Karpas-422 (cell line): ENCODE results near the gene BRINP1. TPM values are rescaled to one million over a fixed set of nuclear protein-coding genes. Genes with fewer than 3 reads are reported as not detected.
"Not testable (repeated sequence)": the region's sequence is repeated elsewhere in the genome, so short reads cannot be mapped to it uniquely, and the experiment has no call there.

Experiments used
- DNase-seq: peaks from one replicate; pipeline ENCODE4 v3.0.0-alpha.2; 2015
- H2AFZ ChIP-seq: fragments of 200-600 bp; sonication (generic); 2 replicates; pipeline ENCODE4 v1.6.1; 2014; ENCODE audit warnings: antibody characterized with exemption, low read length, mixed read lengths
- H3K27ac ChIP-seq: fragments of 200-600 bp; sonication (generic); 2 replicates; pipeline ENCODE4 v1.5.1; 2014; ENCODE audit warnings: mild to moderate bottlenecking, low read length, moderate library complexity
- H3K27me3 ChIP-seq: fragments of 200-600 bp; sonication (generic); 2 replicates; pipeline ENCODE4 v1.6.1; 2014; ENCODE audit warnings: low read length, mixed read lengths
- H3K36me3 ChIP-seq: fragments of 200-600 bp; sonication (generic); 2 replicates; pipeline ENCODE4 v1.6.1; 2014; ENCODE audit warnings: low read length, mixed read lengths; ENCODE audit not compliant: insufficient read depth
- H3K4me1 ChIP-seq: fragments of 200-600 bp; sonication (generic); 2 replicates; pipeline ENCODE4 v1.6.1; 2014; ENCODE audit warnings: mild to moderate bottlenecking, low read length, mixed read lengths
- H3K4me2 ChIP-seq: fragments of 200-600 bp; sonication (generic); 2 replicates; pipeline ENCODE4 v1.6.1; 2014; ENCODE audit warnings: low read length, low read depth, mild to moderate bottlenecking; ENCODE audit not compliant: poor library complexity, severe bottlenecking
- H3K4me3 ChIP-seq: fragments of 200-600 bp; sonication (generic); 2 replicates; pipeline ENCODE4 v1.5.1; 2014; ENCODE audit warnings: mild to moderate bottlenecking, antibody characterized with exemption, low read length, mixed read lengths
- H3K79me2 ChIP-seq: fragments of 200-600 bp; sonication (generic); 2 replicates; pipeline ENCODE4 v1.6.1; 2014; ENCODE audit warnings: mild to moderate bottlenecking, low read length, mixed read lengths
- H3K9ac ChIP-seq: fragments of 200-600 bp; sonication (generic); 2 replicates; pipeline ENCODE4 v1.6.0; 2014; ENCODE audit warnings: low read length
- H3K9me2 ChIP-seq: fragments of 200-600 bp; sonication (generic), shearing (Covaris generic); replicated peaks from 2 replicates; pipeline ENCODE4 v1.6.0; 2014; ENCODE audit warnings: mild to moderate bottlenecking, low read length, moderate library complexity; ENCODE audit not compliant: insufficient read depth
- H3K9me3 ChIP-seq: fragments of 300-700, 200-600 bp; sonication (generic); 2 replicates; pipeline ENCODE4 v1.6.1; 2014; ENCODE audit warnings: low read length, mixed read lengths
- H4K20me1 ChIP-seq: fragments of 200-600 bp; sonication (generic); 2 replicates; pipeline ENCODE4 v1.6.1; 2014; ENCODE audit warnings: mild to moderate bottlenecking, antibody characterized with exemption, low read length, low read depth; ENCODE audit not compliant: insufficient read depth
- total RNA-seq: library from RNA; depleted of rRNA; stranded (reverse); fragments of >200 nt; shearing (Covaris generic); gene quantifications from 2 replicates; pipeline ENCODE4 v1.2.3, GENCODE V29; 2014; ENCODE audit warnings: low replicate concordance

Gene BRINP1
- total RNA-seq, 1 experiment from 2014 or later: not detected

DNA sequence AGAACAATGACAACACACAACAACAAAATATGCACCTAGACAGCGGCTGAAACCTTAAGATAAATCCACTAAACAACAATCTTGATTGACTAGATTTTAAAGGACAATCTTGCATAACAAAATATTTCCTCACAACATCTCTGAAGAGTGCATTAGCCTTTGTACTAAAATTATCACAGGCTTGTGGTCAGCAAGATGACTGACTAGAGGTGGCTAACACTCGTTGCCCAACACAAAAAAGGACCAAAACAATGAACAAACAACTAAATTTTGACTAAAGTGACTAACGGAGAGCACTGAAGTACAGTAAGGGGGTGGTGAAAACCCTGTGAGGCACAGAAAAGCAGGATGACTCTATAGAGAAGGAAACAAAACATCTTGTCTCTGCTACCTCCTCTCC lies 183.9 kb downstream of the BRINP1 start:
- Histone ChIP-seq H2AFZ (no peak overlapping the region), H3K9ac (no peak overlapping the region), H4K20me1 (no peaks in the 10 kb centered on the region), H3K9me2 (no peaks in the 10 kb centered on the region), H3K79me2 (no peaks in the 10 kb centered on the region), H3K4me1 (no peaks in the 10 kb centered on the region), H3K27ac (no peak overlapping the region), H3K9me3 (peaks cover 8% of the 10 kb centered on the region), H3K4me2 (no peak overlapping the region), H3K4me3 (no peak overlapping the region), H3K27me3 (no peaks in the 10 kb centered on the region), H3K36me3 (no peaks in the 10 kb centered on the region)
- no peak for DNase-seq

DNA sequence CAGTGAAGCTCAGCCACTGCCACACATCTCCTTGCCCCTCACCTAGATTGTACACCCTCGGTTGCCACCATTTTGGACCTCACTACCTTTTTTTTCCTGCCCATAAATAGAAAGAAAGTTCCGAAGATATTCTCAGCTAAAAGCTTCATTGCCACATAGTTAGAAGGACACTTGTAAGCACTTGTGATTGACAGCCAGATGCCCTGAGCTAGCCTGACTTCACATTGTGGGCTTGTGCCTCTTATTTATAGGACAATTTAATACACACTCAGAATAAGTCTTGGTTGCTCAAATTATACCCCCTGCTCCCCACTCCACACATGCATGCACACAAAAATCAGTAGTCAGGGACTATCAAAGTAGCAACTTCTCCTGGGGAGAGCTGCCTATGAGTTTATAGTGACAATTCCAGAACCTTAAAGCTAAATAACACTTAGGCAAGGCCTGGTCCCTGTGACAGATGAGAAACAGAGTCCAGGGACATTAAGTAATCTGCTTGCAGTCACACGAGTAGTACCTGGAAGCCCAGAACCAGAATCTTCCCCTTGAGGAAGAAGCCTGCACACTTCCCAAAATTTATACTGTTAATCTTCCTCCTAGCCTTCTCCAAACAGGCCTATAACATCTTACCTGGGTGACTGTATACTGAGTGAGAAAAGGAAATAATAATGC lies 184.8 kb downstream of the BRINP1 start:
- H3K9me3 ChIP-seq: peaks cover 8% of the 10 kb centered on the region
- H3K9me2 ChIP-seq: no peaks in the 10 kb centered on the region
- DNase-seq: no peak
- no peaks in the 10 kb centered on the region for H4K20me1 ChIP-seq
- no peaks in the 10 kb centered on the region for H3K4me1 ChIP-seq
- no peak overlapping the region for H3K27ac ChIP-seq
- no peaks in the 10 kb centered on the region for H3K36me3 ChIP-seq
- no peaks in the 10 kb centered on the region for H3K27me3 ChIP-seq
- no peak overlapping the region for H3K4me3 ChIP-seq
- no peak overlapping the region for H3K4me2 ChIP-seq
- no peak overlapping the region for H2AFZ ChIP-seq
- H3K79me2 ChIP-seq: no peaks in the 10 kb centered on the region
- H3K9ac ChIP-seq: no peak overlapping the region

DNA sequence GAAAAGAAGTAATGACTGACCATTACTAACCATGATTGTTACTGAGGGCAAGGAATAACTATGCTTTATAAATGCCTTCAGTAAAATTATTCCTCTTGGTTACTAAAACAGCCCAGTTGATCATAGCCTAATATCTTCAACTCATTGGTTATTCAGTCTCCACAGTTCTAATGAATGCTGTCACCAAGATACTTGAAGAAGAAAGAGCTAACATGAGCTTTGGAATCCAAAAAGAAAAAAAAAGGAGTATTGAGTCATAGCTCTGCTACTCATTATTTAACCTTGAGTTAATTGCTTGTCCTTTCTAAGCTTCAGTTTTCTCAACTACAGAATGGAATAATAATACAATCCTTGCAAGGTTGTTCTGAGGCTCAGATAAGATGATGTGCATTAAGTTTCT lies 187.7 kb downstream of the BRINP1 start:
- Histone ChIP-seq H3K36me3 (no peaks in the 10 kb centered on the region), H2AFZ (no peak overlapping the region), H3K9me2 (no peaks in the 10 kb centered on the region), H3K4me3 (no peak overlapping the region), H3K4me1 (no peaks in the 10 kb centered on the region), H3K27ac (no peak overlapping the region), H3K9me3 (peaks cover 5% of the 10 kb centered on the region; the same call in 1 of the 2 replicates), H3K27me3 (no peaks in the 10 kb centered on the region), H3K79me2 (no peaks in the 10 kb centered on the region), H3K9ac (no peak overlapping the region), H3K4me2 (no peak overlapping the region), H4K20me1 (no peaks in the 10 kb centered on the region)
- no peak for DNase-seq

- H3K27me3 ChIP-seq: no peaks in the 10 kb centered on the region
Observed at GRCh38 chr9:119180897-119181296, 188.3 kb downstream of the BRINP1 start.

GRCh38 chr9:119179701-119180100 lies 189.5 kb downstream of the BRINP1 start:
- H3K9me3 ChIP-seq: no peaks in the 10 kb centered on the region
- no peak overlapping the region for H2AFZ ChIP-seq
- H4K20me1 ChIP-seq: no peaks in the 10 kb centered on the region
- no peak overlapping the region for H3K27ac ChIP-seq
- no peak overlapping the region for H3K9ac ChIP-seq
- no peak for DNase-seq
- no peaks in the 10 kb centered on the region for H3K27me3 ChIP-seq
- no peaks in the 10 kb centered on the region for H3K9me2 ChIP-seq
- H3K4me1 ChIP-seq: no peaks in the 10 kb centered on the region
- no peaks in the 10 kb centered on the region for H3K36me3 ChIP-seq
- H3K79me2 ChIP-seq: no peaks in the 10 kb centered on the region
- H3K4me3 ChIP-seq: no peak overlapping the region
- no peak overlapping the region for H3K4me2 ChIP-seq

More at GRCh38 chr9:119180897-119181296, 188.3 kb downstream of the BRINP1 start:
- Histone ChIP-seq H3K9me3 (0 out of 2 replicates have a peak, but pooled peaks cover 5% of the 10 kb centered on the region), H3K9me2 (no peaks in the 10 kb centered on the region), H3K36me3 (no peaks in the 10 kb centered on the region), H2AFZ (no peak overlapping the region), H3K4me2 (no peak overlapping the region), H3K4me1 (no peaks in the 10 kb centered on the region), H4K20me1 (no peaks in the 10 kb centered on the region), H3K27ac (no peak overlapping the region), H3K4me3 (no peak overlapping the region), H3K9ac (no peak overlapping the region), H3K79me2 (no peaks in the 10 kb centered on the region)
- DNase-seq: no peak

- Histone ChIP-seq H3K9me3 (no peaks in the 10 kb centered on the region), H3K36me3 (no peaks in the 10 kb centered on the region), H3K79me2 (no peaks in the 10 kb centered on the region), H3K27ac (no peak overlapping the region), H3K4me2 (no peak overlapping the region), H3K9me2 (no peaks in the 10 kb centered on the region), H4K20me1 (no peaks in the 10 kb centered on the region), H2AFZ (no peak overlapping the region), H3K27me3 (no peaks in the 10 kb centered on the region), H3K9ac (no peak overlapping the region), H3K4me1 (no peaks in the 10 kb centered on the region), H3K4me3 (no peak overlapping the region)
- no peak for DNase-seq
Observed at GRCh38 chr9:119177196-119177595, 192.0 kb downstream of the BRINP1 start.

DNA sequence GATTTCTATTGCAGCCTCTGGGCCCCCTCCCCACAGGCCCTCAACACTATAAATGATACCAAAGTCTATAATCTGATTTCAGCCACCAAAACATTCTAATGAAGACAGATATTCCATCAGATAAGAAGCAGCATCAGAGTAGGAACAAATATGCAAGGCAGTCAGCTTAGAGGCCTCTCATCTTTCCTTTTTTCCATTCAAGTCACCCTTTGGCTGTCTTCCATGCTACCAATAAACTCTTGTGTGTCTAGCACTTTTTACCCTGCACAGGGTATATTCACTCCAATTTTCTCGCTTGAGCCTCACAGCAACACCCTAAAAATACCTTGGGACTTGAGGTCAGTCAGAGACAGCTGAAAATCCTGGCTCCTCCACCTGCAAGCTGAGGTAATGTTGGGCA lies 193.7 kb downstream of the BRINP1 start:
- no peaks in the 10 kb centered on the region for H3K9me3 ChIP-seq
- H3K9ac ChIP-seq: no peak overlapping the region
- H4K20me1 ChIP-seq: no peaks in the 10 kb centered on the region
- no peaks in the 10 kb centered on the region for H3K9me2 ChIP-seq
- H3K27ac ChIP-seq: no peak overlapping the region
- no peak overlapping the region for H2AFZ ChIP-seq
- DNase-seq: no peak
- H3K4me1 ChIP-seq: no peaks in the 10 kb centered on the region
- H3K27me3 ChIP-seq: no peaks in the 10 kb centered on the region
- H3K36me3 ChIP-seq: no peaks in the 10 kb centered on the region
- H3K79me2 ChIP-seq: no peaks in the 10 kb centered on the region
- no peak overlapping the region for H3K4me3 ChIP-seq
- H3K4me2 ChIP-seq: no peak overlapping the region

- H3K9ac ChIP-seq, H3K4me2 ChIP-seq, H4K20me1 ChIP-seq, H3K4me3 ChIP-seq, H3K9me2 ChIP-seq, H3K79me2 ChIP-seq, H2AFZ ChIP-seq, H3K36me3 ChIP-seq, H3K9me3 ChIP-seq, DNase-seq, H3K27me3 ChIP-seq, H3K4me1 ChIP-seq, H3K27ac ChIP-seq: not testable (repeated sequence)
Observed at GRCh38 chr9:119169222-119169621, 200.0 kb downstream of the BRINP1 start.
